IPS-18a (cell line): ENCODE measurements around the gene FOXP1.

Source experiments
- H3K27ac ChIP-seq: one replicate; pipeline ENCODE4 v1.5.1; 2013; ENCODE audit warnings: low read length
- H3K27me3 ChIP-seq: one replicate; pipeline ENCODE4 v1.6.1; 2013; ENCODE audit warnings: mild to moderate bottlenecking, low read length; ENCODE audit not compliant: control insufficient read depth, insufficient read depth
- H3K36me3 ChIP-seq: one replicate; pipeline ENCODE4 v1.6.1; 2013; ENCODE audit warnings: low read depth, low read length; ENCODE audit not compliant: control insufficient read depth
- H3K4me1 ChIP-seq: one replicate; pipeline ENCODE4 v1.6.1; 2013; ENCODE audit warnings: low read depth, low read length; ENCODE audit not compliant: control insufficient read depth
- H3K4me3 ChIP-seq: one replicate; pipeline ENCODE4 v1.5.1; 2013; ENCODE audit warnings: low read length
- H3K9ac ChIP-seq: one replicate; pipeline ENCODE4 v1.6.1; 2013; ENCODE audit warnings: mild to moderate bottlenecking, low read length, moderate library complexity
- H3K9me3 ChIP-seq: one replicate; pipeline ENCODE4 v1.6.1; 2013; ENCODE audit warnings: low read depth, low read length; ENCODE audit not compliant: control insufficient read depth

Gene FOXP1

DNA sequence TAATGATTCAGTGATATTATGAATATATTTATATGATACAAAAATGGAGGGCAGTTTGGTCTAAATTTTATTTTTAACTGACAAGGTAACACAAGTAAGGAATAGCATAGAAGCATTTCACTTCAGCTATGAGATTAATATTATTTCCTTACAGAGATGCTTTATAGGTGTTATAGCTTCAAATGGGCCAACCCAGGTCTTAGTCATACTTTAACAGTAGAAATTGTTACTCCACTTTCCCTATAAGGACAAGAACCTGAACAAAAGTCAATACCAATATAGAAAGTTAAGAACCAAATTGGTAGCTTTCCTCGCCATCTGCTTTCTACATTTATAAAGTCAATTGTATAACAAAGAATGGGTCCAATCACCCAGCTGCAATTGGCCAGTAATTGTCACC, 570.6 kb downstream of the FOXP1 start:
- Histone ChIP-seq H3K4me3 (no peak overlapping the region), H3K4me1 (peaks cover 6% of the 10 kb centered on the region), H3K36me3 (peaks cover 4% of the 10 kb centered on the region), H3K27me3 (peaks cover 19% of the 10 kb centered on the region), H3K9ac (no peak overlapping the region), H3K27ac (no peak overlapping the region), H3K9me3 (no peaks in the 10 kb centered on the region)

- H3K27ac ChIP-seq, result no peak overlapping the region
- H3K9ac ChIP-seq, result no peak overlapping the region
- H3K4me1 ChIP-seq, result peaks cover 19% of the 10 kb centered on the region
- peaks cover 23% of the 10 kb centered on the region for H3K27me3 ChIP-seq
- H3K9me3 ChIP-seq, result no peaks in the 10 kb centered on the region
- H3K4me3 ChIP-seq, result no peak overlapping the region
- peaks cover 4% of the 10 kb centered on the region for H3K36me3 ChIP-seq
These were observed 571.8 kb downstream of the FOXP1 start for GRCh38 chr3:71011565-71012287.

DNA sequence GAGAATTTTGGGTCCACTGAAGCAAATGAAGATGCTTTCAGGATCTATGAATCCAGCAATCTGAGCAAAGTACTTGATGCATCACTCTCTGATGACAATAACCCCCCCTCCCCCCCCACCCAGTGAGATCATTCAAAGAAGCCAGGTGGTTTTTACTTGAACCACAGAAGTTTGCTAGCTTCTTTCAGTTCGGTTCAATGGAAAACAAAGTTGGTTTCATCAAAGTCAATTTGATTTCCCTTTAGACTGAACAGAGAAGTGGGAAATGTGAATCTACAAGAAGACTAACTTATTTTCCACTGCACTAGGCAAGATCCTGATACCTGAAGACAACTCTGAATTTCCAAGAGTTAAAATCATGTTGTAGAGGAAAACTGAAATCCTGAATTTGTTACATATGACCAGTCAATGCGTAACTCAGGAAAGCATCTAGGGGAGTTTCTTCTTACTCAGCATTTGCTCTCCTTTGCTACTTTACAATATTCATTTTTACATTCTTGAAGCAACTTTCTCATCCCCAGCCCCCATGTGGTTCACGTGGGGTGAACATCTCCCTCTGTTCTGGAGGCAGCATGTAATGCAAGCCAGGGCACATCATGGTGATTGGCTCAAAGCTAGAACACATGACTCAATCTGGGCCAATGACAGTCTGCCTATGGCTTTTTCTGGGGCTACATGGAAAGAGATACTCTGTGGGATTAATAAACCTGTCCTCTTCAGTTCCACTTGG, 572.6 kb downstream of the FOXP1 start:
- Histone ChIP-seq H3K27me3 (peaks cover 23% of the 10 kb centered on the region), H3K4me1 (peaks cover 20% of the 10 kb centered on the region), H3K9me3 (no peaks in the 10 kb centered on the region), H3K27ac (no peak overlapping the region), H3K4me3 (no peak overlapping the region), H3K36me3 (peaks cover 4% of the 10 kb centered on the region), H3K9ac (no peak overlapping the region)

DNA sequence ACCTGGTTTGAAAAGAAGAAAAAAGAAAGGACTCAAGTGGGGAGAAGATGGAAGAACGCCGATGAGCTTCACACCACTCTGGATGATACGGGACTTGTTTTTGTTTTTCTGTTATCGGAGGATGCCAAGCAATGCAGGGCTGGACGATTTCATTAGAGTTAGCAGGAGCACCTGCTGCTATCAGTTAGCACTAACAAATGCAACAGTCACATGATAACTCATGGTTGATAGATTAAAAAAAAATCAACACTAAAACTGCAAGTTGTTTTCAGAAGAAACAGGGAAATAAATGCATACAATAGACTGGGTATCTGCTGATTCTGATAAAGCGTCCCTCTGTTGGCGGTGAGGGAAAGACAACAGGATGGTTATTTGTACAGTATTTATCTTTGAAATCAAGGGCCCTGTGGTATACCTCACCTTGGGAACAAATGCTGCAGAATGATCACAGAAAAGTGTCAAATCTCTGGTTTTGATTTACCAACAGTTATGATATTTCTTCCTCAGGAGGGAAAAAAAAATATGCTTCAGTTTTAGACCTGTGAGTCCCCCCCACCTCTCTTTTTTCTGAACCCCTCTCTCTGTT, 575.1 kb downstream of the FOXP1 start:
- Histone ChIP-seq H3K27me3 (peaks cover 23% of the 10 kb centered on the region), H3K9me3 (no peaks in the 10 kb centered on the region), H3K36me3 (no peaks in the 10 kb centered on the region), H3K4me3 (no peak overlapping the region), H3K9ac (no peak overlapping the region), H3K4me1 (peaks cover 20% of the 10 kb centered on the region), H3K27ac (no peak overlapping the region)

- Histone ChIP-seq H3K27me3 (peaks cover 23% of the 10 kb centered on the region), H3K27ac (peak overlapping the region; percentile 51), H3K36me3 (no peaks in the 10 kb centered on the region), H3K4me1 (peaks cover 20% of the 10 kb centered on the region), H3K9me3 (no peaks in the 10 kb centered on the region), H3K9ac (peak overlapping the region; percentile 19), H3K4me3 (peak overlapping the region; percentile 13)
These were observed 576.4 kb downstream of the FOXP1 start for GRCh38 chr3:71006810-71007785.

DNA sequence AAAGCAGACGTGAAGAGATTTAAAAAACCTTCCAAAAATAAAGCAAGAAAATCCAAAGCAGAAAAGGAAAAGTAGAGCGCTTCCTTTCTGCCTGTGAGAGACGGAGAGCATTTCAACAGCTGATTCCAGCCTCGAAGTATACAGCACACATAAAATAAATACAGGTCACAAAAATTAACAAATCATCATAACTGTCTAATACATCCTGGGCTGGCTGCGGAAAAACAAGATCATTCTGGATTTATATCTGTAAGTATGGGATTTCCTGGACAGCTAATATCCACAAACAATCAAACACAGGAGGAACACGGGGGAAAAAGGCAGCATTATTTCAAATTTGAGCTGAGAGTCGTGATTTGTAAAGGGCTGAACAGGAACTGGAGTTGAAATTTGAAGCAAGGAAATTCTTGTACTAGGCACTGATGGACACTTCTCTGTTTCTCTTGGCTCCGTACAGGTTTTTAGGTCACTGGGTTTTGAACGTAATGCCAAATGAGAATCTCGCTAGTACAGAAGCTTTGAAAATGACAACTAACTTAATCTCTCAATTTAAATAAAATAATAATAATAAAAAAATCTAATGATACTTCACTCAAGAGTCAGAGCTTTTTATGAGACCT, 577.7 kb downstream of the FOXP1 start:
- H3K9me3 ChIP-seq, result no peaks in the 10 kb centered on the region
- H3K27ac ChIP-seq, result no peak overlapping the region
- no peak overlapping the region for H3K9ac ChIP-seq
- H3K36me3 ChIP-seq, result no peaks in the 10 kb centered on the region
- H3K27me3 ChIP-seq, result peaks cover 23% of the 10 kb centered on the region
- no peak overlapping the region for H3K4me3 ChIP-seq
- H3K4me1 ChIP-seq, result peaks cover 28% of the 10 kb centered on the region

DNA sequence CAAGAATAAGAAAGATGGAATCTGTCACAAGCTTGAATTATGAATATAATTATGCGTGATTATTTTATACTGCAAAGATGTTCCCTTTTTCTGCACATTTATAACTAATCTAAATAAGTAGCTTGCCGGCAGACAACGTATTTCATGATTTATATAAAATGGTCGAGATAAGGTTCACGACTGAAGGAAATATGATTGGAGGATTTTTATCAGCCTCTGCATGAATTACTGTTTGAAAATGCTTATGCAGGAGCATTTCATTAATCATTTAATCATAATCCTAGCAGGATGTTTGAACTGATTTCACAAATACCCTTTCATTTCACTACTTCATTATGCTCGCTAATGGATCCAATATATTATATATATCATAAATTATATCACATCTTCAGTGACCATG, 580.0 kb downstream of the FOXP1 start:
- no peaks in the 10 kb centered on the region for H3K36me3 ChIP-seq
- H3K9me3 ChIP-seq, result no peaks in the 10 kb centered on the region
- H3K4me3 ChIP-seq, result no peak overlapping the region
- H3K4me1 ChIP-seq, result peaks cover 27% of the 10 kb centered on the region
- no peak overlapping the region for H3K27ac ChIP-seq
- no peak overlapping the region for H3K9ac ChIP-seq
- H3K27me3 ChIP-seq, result peaks cover 9% of the 10 kb centered on the region

DNA sequence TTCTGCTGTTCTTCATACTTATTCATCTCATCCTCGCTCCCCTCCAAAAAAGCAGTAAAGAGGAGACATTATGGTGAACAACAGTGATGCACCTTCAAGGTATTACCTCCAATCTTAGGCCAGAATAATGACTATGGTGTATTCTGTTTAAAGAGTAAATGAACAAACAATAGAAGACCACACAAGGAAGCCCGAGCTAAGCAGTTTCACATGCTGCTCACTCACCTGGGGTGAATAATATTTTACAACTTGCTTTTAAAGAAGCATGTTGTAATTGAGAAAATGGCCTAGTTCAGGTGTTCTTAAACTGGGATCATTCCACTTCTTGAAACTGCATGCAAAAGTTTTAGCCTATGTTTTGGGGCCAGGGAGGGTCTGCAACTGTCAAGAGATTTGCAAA, 581.2 kb downstream of the FOXP1 start:
- Histone ChIP-seq H3K27ac (no peak overlapping the region), H3K27me3 (no peaks in the 10 kb centered on the region), H3K9me3 (no peaks in the 10 kb centered on the region), H3K9ac (no peak overlapping the region), H3K4me3 (no peak overlapping the region), H3K4me1 (peaks cover 15% of the 10 kb centered on the region), H3K36me3 (no peaks in the 10 kb centered on the region)

DNA sequence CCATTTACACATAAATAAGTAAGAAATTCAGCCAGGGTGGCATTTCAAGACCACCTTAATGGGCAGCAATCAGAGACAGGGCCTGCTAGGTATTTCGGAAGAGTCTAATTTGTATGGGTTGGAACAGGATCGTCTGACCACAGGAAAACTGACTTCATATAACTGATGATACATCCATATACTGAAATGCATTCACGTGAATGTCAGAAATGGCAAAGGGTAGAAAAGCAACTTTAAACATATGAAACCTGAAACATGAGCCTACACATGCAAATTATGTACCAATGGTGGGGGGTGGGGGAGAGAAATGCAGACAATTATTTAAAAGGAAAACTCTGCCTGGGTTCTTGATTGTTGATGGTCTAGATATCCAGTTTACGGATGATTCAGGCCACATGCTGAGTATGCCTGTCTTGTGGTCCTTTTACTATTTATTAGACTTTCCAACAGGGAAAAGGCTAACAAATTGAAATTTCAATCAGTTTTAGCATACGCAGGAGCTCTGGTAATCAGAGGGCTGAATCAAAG, 582.2 kb downstream of the FOXP1 start:
- no peaks in the 10 kb centered on the region for H3K27me3 ChIP-seq
- no peak overlapping the region for H3K27ac ChIP-seq
- peaks cover 8% of the 10 kb centered on the region for H3K4me1 ChIP-seq
- H3K9ac ChIP-seq, result no peak overlapping the region
- H3K9me3 ChIP-seq, result no peaks in the 10 kb centered on the region
- no peak overlapping the region for H3K4me3 ChIP-seq
- no peaks in the 10 kb centered on the region for H3K36me3 ChIP-seq

DNA sequence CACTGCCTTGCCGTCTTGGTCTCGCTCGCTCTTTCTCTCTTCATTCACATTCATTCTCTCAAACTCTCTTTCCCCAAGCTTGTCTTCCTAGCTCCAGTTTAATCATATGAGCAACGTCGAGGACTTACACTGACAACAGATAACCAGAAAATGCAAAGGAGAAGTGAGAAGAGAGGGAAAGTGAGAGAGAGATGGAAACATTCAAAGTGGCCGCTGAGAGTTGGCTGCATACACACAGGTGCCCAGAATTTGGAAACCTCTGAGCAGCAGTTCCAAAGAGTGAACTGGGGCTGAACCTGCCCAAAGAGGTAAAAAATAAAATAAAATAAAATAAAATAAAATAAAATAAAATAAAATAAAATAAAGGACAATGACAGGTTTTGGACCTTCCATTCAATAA, 583.0 kb downstream of the FOXP1 start:
- H3K27ac ChIP-seq, result no peak overlapping the region

More for the DNA sequence above, 583.0 kb downstream of the FOXP1 start:
- Histone ChIP-seq H3K4me3 (no peak overlapping the region), H3K4me1 (peaks cover 8% of the 10 kb centered on the region), H3K36me3 (no peaks in the 10 kb centered on the region), H3K27me3 (no peaks in the 10 kb centered on the region), H3K9ac (no peak overlapping the region), H3K9me3 (no peaks in the 10 kb centered on the region)
